ENCODE measurements around the gene UBALD2. TPM values are rescaled to one million over a fixed set of nuclear protein-coding genes. Genes with fewer than 3 reads are reported as not detected.
A peak's percentile ranks its signal among the peaks of the same experiment; 100 is the strongest.

UBALD2 gene
- total and polyA plus RNA-seq, 5 donors from 2014 or later = 3.9 to 247 (median 8.5) TPM

- Mint-ChIP-seq H3K27me3 (peaks cover 5% of the 10 kb centered on the region), H3K4me3 (peak overlapping the region in 3 of 4 donors; percentile 43 to 65 (median 61)), H3K27ac (peak overlapping the region in 2 of 3 donors; percentile 86 to 88), H3K36me3 (peaks cover 4% of the 10 kb centered on the region), H3K4me1 (peaks cover 0 to 70% (median 19%) of the 10 kb centered on the region in 4 donors), H3K9me3 (no peaks in the 10 kb centered on the region)
- DNase-seq = peak in 1 of 3 donors; percentile 49
- Histone ChIP-seq H3K9me3 (ENCODE audit: control insufficient read depth in 2 of 2, low read length in 2 of 2) (no peaks in the 10 kb centered on the region), H3K4me3 (ENCODE audit: low read depth, low read length) (no peak overlapping the region), H3K27ac (ENCODE audit: insufficient read depth, low read length, poor library complexity, severe bottlenecking) (no peak overlapping the region), H3K4me1 (ENCODE audit: control insufficient read depth, insufficient read depth, low read length, poor library complexity, severe bottlenecking) (peaks cover 63% of the 10 kb centered on the region), H3K36me3 (ENCODE audit: control insufficient read depth, insufficient read depth, low read length) (peaks cover 6% of the 10 kb centered on the region), H3K27me3 (ENCODE audit: control insufficient read depth, insufficient read depth, low read length) (no peaks in the 10 kb centered on the region)
- no peak for ATAC-seq (ENCODE audit: low read depth in 2 of 2)
Measured at GRCh38 chr17:76274112-76274956, 9.2 kb downstream of the UBALD2 start.

GRCh38 chr17:76275382-76276068, 10.4 kb downstream of the UBALD2 start:
- Histone ChIP-seq H3K27ac (ENCODE audit: insufficient read depth, low read length, poor library complexity, severe bottlenecking) (no peak overlapping the region), H3K4me3 (ENCODE audit: low read depth, low read length) (no peak overlapping the region), H3K27me3 (ENCODE audit: control insufficient read depth, insufficient read depth, low read length) (no peaks in the 10 kb centered on the region), H3K9me3 (ENCODE audit: control insufficient read depth in 2 of 2, low read length in 2 of 2) (no peaks in the 10 kb centered on the region), H3K36me3 (ENCODE audit: control insufficient read depth, insufficient read depth, low read length) (no peaks in the 10 kb centered on the region), H3K4me1 (ENCODE audit: control insufficient read depth, insufficient read depth, low read length, poor library complexity, severe bottlenecking) (peaks cover 56% of the 10 kb centered on the region)
- DNase-seq (no peak), ATAC-seq (ENCODE audit: low read depth in 2 of 2) (no peak)
- Mint-ChIP-seq H3K4me3 (peak overlapping the region in 1 of 4 donors; percentile 61), H3K27me3 (peaks cover 5% of the 10 kb centered on the region), H3K36me3 (peaks cover 4% of the 10 kb centered on the region), H3K27ac (peak overlapping the region; percentile 20 to 93 (median 44)), H3K4me1 (peaks cover 4 to 65% (median 20%) of the 10 kb centered on the region in 4 donors), H3K9me3 (no peaks in the 10 kb centered on the region)

- H3K4me1 Mint-ChIP-seq = peaks cover 4 to 60% (median 17%) of the 10 kb centered on the region in 4 donors
- ATAC-seq (ENCODE audit: low read depth in 2 of 2) (no peak), DNase-seq (no peak)
- H3K27ac ChIP-seq (ENCODE audit: insufficient read depth, low read length, poor library complexity, severe bottlenecking) = no peak overlapping the region
- no peaks in the 10 kb centered on the region for H3K27me3 ChIP-seq (ENCODE audit: control insufficient read depth, insufficient read depth, low read length)
- H3K27me3 Mint-ChIP-seq = no peaks in the 10 kb centered on the region
- H3K4me3 ChIP-seq (ENCODE audit: low read depth, low read length) = no peak overlapping the region
- H3K9me3 Mint-ChIP-seq = no peaks in the 10 kb centered on the region
- H3K36me3 ChIP-seq (ENCODE audit: control insufficient read depth, insufficient read depth, low read length) = no peaks in the 10 kb centered on the region
- H3K9me3 ChIP-seq (ENCODE audit: control insufficient read depth in 2 of 2, low read length in 2 of 2) = no peaks in the 10 kb centered on the region
- peaks cover 51% of the 10 kb centered on the region for H3K4me1 ChIP-seq (ENCODE audit: control insufficient read depth, insufficient read depth, low read length, poor library complexity, severe bottlenecking)
- H3K27ac Mint-ChIP-seq = peak overlapping the region in 2 of 3 donors; percentile 44 to 93
- no peak overlapping the region for H3K4me3 Mint-ChIP-seq
- no peaks in the 10 kb centered on the region for H3K36me3 Mint-ChIP-seq
Measured at GRCh38 chr17:76276069-76276431, 10.9 kb downstream of the UBALD2 start.

GRCh38 chr17:76276461-76277299, 11.5 kb downstream of the UBALD2 start:
- H3K9me3 ChIP-seq (ENCODE audit: control insufficient read depth in 2 of 2, low read length in 2 of 2) = no peaks in the 10 kb centered on the region
- Mint-ChIP-seq H3K4me1 (peaks cover 4 to 54% (median 15%) of the 10 kb centered on the region in 4 donors), H3K27me3 (no peaks in the 10 kb centered on the region), H3K27ac (peak overlapping the region; percentile 53 to 65 (median 62)), H3K4me3 (peak overlapping the region in 2 of 4 donors; percentile 27 to 81), H3K9me3 (no peaks in the 10 kb centered on the region), H3K36me3 (no peaks in the 10 kb centered on the region)
- no peak overlapping the region for H3K27ac ChIP-seq (ENCODE audit: insufficient read depth, low read length, poor library complexity, severe bottlenecking)
- H3K27me3 ChIP-seq (ENCODE audit: control insufficient read depth, insufficient read depth, low read length) = no peaks in the 10 kb centered on the region
- DNase-seq = no peak
- H3K4me3 ChIP-seq (ENCODE audit: low read depth, low read length) = no peak overlapping the region
- no peaks in the 10 kb centered on the region for H3K36me3 ChIP-seq (ENCODE audit: control insufficient read depth, insufficient read depth, low read length)
- H3K4me1 ChIP-seq (ENCODE audit: control insufficient read depth, insufficient read depth, low read length, poor library complexity, severe bottlenecking) = peaks cover 45% of the 10 kb centered on the region
- ATAC-seq (ENCODE audit: low read depth in 2 of 2) = no peak

GRCh38 chr17:76277300-76278267, 12.4 kb downstream of the UBALD2 start:
- peaks cover 36% of the 10 kb centered on the region for H3K4me1 ChIP-seq (ENCODE audit: control insufficient read depth, insufficient read depth, low read length, poor library complexity, severe bottlenecking)
- Mint-ChIP-seq H3K36me3 (no peaks in the 10 kb centered on the region), H3K4me1 (peaks cover 4 to 49% (median 15%) of the 10 kb centered on the region in 4 donors), H3K27me3 (no peaks in the 10 kb centered on the region), H3K27ac (peak overlapping the region; percentile 62 to 87 (median 65)), H3K9me3 (no peaks in the 10 kb centered on the region), H3K4me3 (peak overlapping the region in 1 of 4 donors; percentile 27)
- ATAC-seq (ENCODE audit: low read depth in 2 of 2) = no peak
- H3K36me3 ChIP-seq (ENCODE audit: control insufficient read depth, insufficient read depth, low read length) = no peaks in the 10 kb centered on the region
- DNase-seq = no peak
- no peak overlapping the region for H3K27ac ChIP-seq (ENCODE audit: insufficient read depth, low read length, poor library complexity, severe bottlenecking)
- no peak overlapping the region for H3K4me3 ChIP-seq (ENCODE audit: low read depth, low read length)
- no peaks in the 10 kb centered on the region for H3K27me3 ChIP-seq (ENCODE audit: control insufficient read depth, insufficient read depth, low read length)
- H3K9me3 ChIP-seq (ENCODE audit: control insufficient read depth in 2 of 2, low read length in 2 of 2) = no peaks in the 10 kb centered on the region

GRCh38 chr17:76278268-76278908, 13.2 kb downstream of the UBALD2 start:
- peaks cover 27% of the 10 kb centered on the region for H3K4me1 ChIP-seq (ENCODE audit: control insufficient read depth, insufficient read depth, low read length, poor library complexity, severe bottlenecking)
- no peak overlapping the region for H3K4me3 ChIP-seq (ENCODE audit: low read depth, low read length)
- no peak overlapping the region for H3K4me3 Mint-ChIP-seq
- H3K27me3 ChIP-seq (ENCODE audit: control insufficient read depth, insufficient read depth, low read length) = no peaks in the 10 kb centered on the region
- H3K27me3 Mint-ChIP-seq = no peaks in the 10 kb centered on the region
- peaks cover 4 to 41% (median 11%) of the 10 kb centered on the region in 4 donors for H3K4me1 Mint-ChIP-seq
- H3K9me3 ChIP-seq (ENCODE audit: control insufficient read depth in 2 of 2, low read length in 2 of 2) = no peaks in the 10 kb centered on the region
- H3K36me3 Mint-ChIP-seq = no peaks in the 10 kb centered on the region
- H3K9me3 Mint-ChIP-seq = no peaks in the 10 kb centered on the region
- H3K27ac ChIP-seq (ENCODE audit: insufficient read depth, low read length, poor library complexity, severe bottlenecking) = no peak overlapping the region
- ATAC-seq (ENCODE audit: low read depth in 2 of 2) = no peak
- DNase-seq = no peak
- peak overlapping the region in 1 of 3 donors; percentile 38 for H3K27ac Mint-ChIP-seq
- no peaks in the 10 kb centered on the region for H3K36me3 ChIP-seq (ENCODE audit: control insufficient read depth, insufficient read depth, low read length)
